ENCODE data around the gene MYBL2. TPM values are rescaled to one million over a fixed set of nuclear protein-coding genes. Genes with fewer than 3 reads are reported as not detected.

Gene MYBL2
- total RNA-seq, 1 experiment from 2014 or later = 159 TPM

- Histone ChIP-seq H2BK15ac (ENCODE audit: low read depth, low read length) (no peak overlapping the region), H3K79me2 (ENCODE audit: insufficient read depth, low read length) (no peaks in the 10 kb centered on the region), H2AFZ (ENCODE audit: low read length) (no peak overlapping the region), H3K4me2 (ENCODE audit: insufficient read depth, insufficient read length, low read length) (no peak overlapping the region), H4K91ac (ENCODE audit: insufficient read length, low read depth, low read length) (no peak overlapping the region), H3K14ac (ENCODE audit: insufficient read depth, low read length) (no peak overlapping the region), H4K5ac (ENCODE audit: insufficient read length, low read depth, low read length) (no peak overlapping the region), H2AK5ac (ENCODE audit: insufficient read length, low read length) (no peak overlapping the region), H3K56ac (ENCODE audit: insufficient read length, low read depth, low read length) (no peak overlapping the region), H2BK5ac (ENCODE audit: insufficient read length, low read length) (no peak overlapping the region), H2BK20ac (ENCODE audit: low read depth, low read length, poor library complexity, severe bottlenecking) (no peak overlapping the region), H3K79me1 (ENCODE audit: insufficient read depth, low read depth, low read length, poor library complexity, severe bottlenecking) (no peaks in the 10 kb centered on the region), H3K27ac (ENCODE audit: insufficient read length, low read depth, low read length) (no peak overlapping the region), H2BK120ac (ENCODE audit: low read depth, low read length, poor library complexity, severe bottlenecking) (no peak overlapping the region), H4K20me1 (ENCODE audit: control insufficient read depth, insufficient read depth, insufficient read length) (no peaks in the 10 kb centered on the region), H3K9ac (ENCODE audit: extremely low read depth, insufficient read length, low read length) (no peak overlapping the region), H3K23me2 (ENCODE audit: insufficient read length, low read depth, low read length, poor library complexity, severe bottlenecking) (no peaks in the 10 kb centered on the region), H3K18ac (ENCODE audit: insufficient read length, low read depth, low read length) (no peak overlapping the region), H3K4ac (ENCODE audit: low read depth, low read length) (no peak overlapping the region), H3K23ac (ENCODE audit: insufficient read length, low read depth, low read length) (no peak overlapping the region), H3K9me3 (ENCODE audit: control insufficient read depth, low read depth, low read length) (no peaks in the 10 kb centered on the region), H4K8ac (replicated peaks; ENCODE audit: insufficient read length, low read depth, low read length) (no peak overlapping the region), H3K27me3 (ENCODE audit: insufficient read depth, low read length) (no peaks in the 10 kb centered on the region), H3K4me1 (ENCODE audit: insufficient read depth, low read length) (no peaks in the 10 kb centered on the region), H3T11ph (ENCODE audit: low read length) (no peak overlapping the region), H2BK12ac (ENCODE audit: insufficient read length, low read depth, low read length) (no peak overlapping the region)
- H3K27ac Mint-ChIP-seq = no peak overlapping the region
- TF ChIP-seq, protein P1, sequence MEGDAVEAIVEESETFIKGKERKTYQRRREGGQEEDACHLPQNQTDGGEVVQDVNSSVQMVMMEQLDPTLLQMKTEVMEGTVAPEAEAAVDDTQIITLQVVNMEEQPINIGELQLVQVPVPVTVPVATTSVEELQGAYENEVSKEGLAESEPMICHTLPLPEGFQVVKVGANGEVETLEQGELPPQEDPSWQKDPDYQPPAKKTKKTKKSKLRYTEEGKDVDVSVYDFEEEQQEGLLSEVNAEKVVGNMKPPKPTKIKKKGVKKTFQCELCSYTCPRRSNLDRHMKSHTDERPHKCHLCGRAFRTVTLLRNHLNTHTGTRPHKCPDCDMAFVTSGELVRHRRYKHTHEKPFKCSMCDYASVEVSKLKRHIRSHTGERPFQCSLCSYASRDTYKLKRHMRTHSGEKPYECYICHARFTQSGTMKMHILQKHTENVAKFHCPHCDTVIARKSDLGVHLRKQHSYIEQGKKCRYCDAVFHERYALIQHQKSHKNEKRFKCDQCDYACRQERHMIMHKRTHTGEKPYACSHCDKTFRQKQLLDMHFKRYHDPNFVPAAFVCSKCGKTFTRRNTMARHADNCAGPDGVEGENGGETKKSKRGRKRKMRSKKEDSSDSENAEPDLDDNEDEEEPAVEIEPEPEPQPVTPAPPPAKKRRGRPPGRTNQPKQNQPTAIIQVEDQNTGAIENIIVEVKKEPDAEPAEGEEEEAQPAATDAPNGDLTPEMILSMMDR (conservative IDR thresholded peaks at IDR 0.05) = no peak
- WGBS (ENCODE audit: extremely low coverage, insufficient read length, low lambda C conversion rate) = no CpG with 5 or more reads among the region's 8 CpGs
- H3K9me3 Mint-ChIP-seq = no peaks in the 10 kb centered on the region
- no peak for DNase-seq
- peaks cover 8 to 14% of the 10 kb centered on the region in 2 experiments for H3K4me1 Mint-ChIP-seq
- peaks cover 3% of the 10 kb centered on the region for H3K27me3 Mint-ChIP-seq (ENCODE audit: low read depth)
- H3K4me3 Mint-ChIP-seq = no peak overlapping the region
- H3K36me3 Mint-ChIP-seq (ENCODE audit: insufficient read depth in 1 of 3, low read depth in 3 of 3) = peaks cover 10% of the 10 kb centered on the region in 3 experiments; a peak in 6 of 7 replicates
Measured at GRCh38 chr20:43722153-43722505, 55.2 kb downstream of the MYBL2 start.

Data from H9 (cell line).